GM13977 (cell line): Measurements from ENCODE around the gene ALX1.

ENCODE experiments used
- DNase-seq: peaks from one replicate; pipeline ENCODE4 v3.0.0; 2012; ENCODE audit warnings: low spot score
- CTCF ChIP-seq: IDR thresholded peaks from 2 replicates; pipeline ENCODE4 v1.5.1; 2012; ENCODE audit warnings: mild to moderate bottlenecking, control low read depth; ENCODE audit not compliant: insufficient read depth; ENCODE audit errors: extremely low read depth, missing control alignments
- in situ Hi-C: fragments of 300-500 bp; cut with MboI; formaldehyde crosslinking; loops from one replicate; pipeline ENCODE4 v1.12.0; 2022; ENCODE audit warnings: low sequenced_read_pairs, low pct_unique_long_range_greater_than_20kb, mixed read lengths, inconsistent platforms; ENCODE audit not compliant: unreplicated experiment

ALX1 gene

GRCh38 chr12:85260896-85261295 is 19.1 kb upstream of the ALX1 start:
- TF ChIP-seq CTCF: no peak
- no peak for DNase-seq
- in situ Hi-C loops: no loop called here

GRCh38 chr12:85266356-85266755 is 13.7 kb upstream of the ALX1 start:
- TF ChIP-seq CTCF: no peak
- in situ Hi-C loops: no loop called here
- DNase-seq: no peak

- DNase-seq: no peak
- no peak for TF ChIP-seq CTCF
- in situ Hi-C loops: no loop called here
Observed at GRCh38 chr12:85273381-85274314, 6.4 kb upstream of the ALX1 start.

- no peak for TF ChIP-seq CTCF
- no peak for DNase-seq
- in situ Hi-C loops: no loop called here
Observed at GRCh38 chr12:85274315-85274651, 5.7 kb upstream of the ALX1 start.

DNA sequence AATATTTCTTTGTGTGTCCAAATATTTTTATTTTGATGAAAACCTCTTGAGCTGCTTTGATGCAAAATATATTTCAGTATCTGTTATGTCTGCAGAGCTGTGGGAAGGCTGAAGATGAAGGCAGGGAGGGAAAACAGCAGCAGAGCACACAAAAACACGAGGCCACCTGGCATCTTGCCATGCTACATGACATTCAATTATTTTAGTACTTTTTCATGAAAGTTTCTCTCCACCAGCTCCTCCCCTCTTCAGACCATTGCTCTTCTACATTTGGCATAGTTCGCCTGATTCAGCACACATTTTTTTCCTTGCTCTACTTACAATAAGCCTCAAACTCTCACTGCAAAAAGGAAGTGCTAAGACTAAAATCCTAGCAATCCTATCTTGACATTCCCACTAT is 4.6 kb upstream of the ALX1 start:
- in situ Hi-C loops: no loop called here
- no peak for TF ChIP-seq CTCF
- no peak for DNase-seq

DNA sequence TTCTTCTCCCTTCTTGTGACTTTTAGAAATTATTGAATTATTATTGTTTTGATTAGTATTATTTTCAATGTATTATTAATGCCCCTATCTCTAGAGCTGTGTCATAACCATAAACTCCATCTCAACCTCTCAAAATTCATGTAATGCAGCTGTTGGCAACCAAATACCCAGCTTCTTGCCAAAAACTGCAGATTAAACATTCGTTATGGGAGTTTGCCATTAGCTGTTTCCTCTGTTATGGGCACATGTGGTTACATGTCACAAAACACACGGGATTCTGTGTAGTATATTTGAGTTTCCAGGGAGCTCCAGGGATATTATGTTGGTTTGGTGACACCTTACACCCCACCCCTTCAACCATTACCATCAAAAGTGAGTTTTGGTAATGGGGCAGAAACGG is 2.8 kb upstream of the ALX1 start:
- DNase-seq: no peak
- no peak for TF ChIP-seq CTCF
- in situ Hi-C loops: no loop called here
